GM06990 (cell line): ENCODE results near the gene NUP98.
"Not testable (repeated sequence)": the region's sequence is repeated elsewhere in the genome, so short reads cannot be mapped to it uniquely, and the experiment has no call there.

ENCODE experiments used
- DNase-seq: peaks from one replicate; pipeline ENCODE4 v3.0.0-alpha.2; 2011; ENCODE audit not compliant: insufficient read length; ENCODE audit errors: extremely low read depth
- H3K27me3 ChIP-seq: replicated peaks from 2 replicates; pipeline ENCODE4 v1.6.0; 2011; ENCODE audit warnings: low read length; ENCODE audit not compliant: control insufficient read depth, insufficient read depth
- H3K36me3 ChIP-seq: 2 replicates; pipeline ENCODE4 v1.5.1; 2011; ENCODE audit warnings: low read length; ENCODE audit not compliant: control insufficient read depth, insufficient read depth
- H3K4me3 ChIP-seq: replicated peaks from 2 replicates; pipeline ENCODE4 v1.5.1; 2011; ENCODE audit warnings: low read depth, mild to moderate bottlenecking, control low read depth, low read length
- TF ChIP-seq, protein P1 (sequence below): IDR thresholded peaks from 2 replicates; pipeline ENCODE4 v1.5.1; 2011; ENCODE audit warnings: low read length, control low read depth, mild to moderate bottlenecking, inconsistent platforms; ENCODE audit not compliant: insufficient read depth, poor library complexity, severe bottlenecking

The NUP98 gene

DNA sequence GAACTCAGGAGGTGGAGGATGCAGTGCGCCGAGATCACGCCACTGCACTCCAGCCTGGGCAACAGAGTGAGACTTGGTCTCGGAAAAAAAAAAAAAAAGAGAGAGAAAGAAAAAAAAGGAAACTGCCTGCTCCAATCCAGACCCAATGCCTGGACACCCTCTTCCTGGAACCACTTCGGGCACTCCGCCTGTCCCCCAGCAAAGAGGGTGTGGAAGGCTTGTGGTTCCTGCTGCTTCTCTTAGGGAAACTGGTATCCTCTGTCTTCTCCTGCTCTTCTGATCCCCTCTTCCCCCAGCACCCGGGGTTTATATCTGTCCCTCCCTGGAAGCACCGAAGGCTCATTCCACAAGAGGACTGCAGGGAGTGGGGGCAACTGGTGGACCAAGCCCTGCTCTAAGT, 139.1 kb downstream of the NUP98 start:
- H3K4me3 ChIP-seq: no peak overlapping the region
- no peaks in the 10 kb centered on the region for H3K36me3 ChIP-seq
- DNase-seq: no peak
- H3K27me3 ChIP-seq: no peaks in the 10 kb centered on the region; the same call in 1 of the 2 replicates
- TF ChIP-seq, protein P1, sequence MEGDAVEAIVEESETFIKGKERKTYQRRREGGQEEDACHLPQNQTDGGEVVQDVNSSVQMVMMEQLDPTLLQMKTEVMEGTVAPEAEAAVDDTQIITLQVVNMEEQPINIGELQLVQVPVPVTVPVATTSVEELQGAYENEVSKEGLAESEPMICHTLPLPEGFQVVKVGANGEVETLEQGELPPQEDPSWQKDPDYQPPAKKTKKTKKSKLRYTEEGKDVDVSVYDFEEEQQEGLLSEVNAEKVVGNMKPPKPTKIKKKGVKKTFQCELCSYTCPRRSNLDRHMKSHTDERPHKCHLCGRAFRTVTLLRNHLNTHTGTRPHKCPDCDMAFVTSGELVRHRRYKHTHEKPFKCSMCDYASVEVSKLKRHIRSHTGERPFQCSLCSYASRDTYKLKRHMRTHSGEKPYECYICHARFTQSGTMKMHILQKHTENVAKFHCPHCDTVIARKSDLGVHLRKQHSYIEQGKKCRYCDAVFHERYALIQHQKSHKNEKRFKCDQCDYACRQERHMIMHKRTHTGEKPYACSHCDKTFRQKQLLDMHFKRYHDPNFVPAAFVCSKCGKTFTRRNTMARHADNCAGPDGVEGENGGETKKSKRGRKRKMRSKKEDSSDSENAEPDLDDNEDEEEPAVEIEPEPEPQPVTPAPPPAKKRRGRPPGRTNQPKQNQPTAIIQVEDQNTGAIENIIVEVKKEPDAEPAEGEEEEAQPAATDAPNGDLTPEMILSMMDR: no peak

DNA sequence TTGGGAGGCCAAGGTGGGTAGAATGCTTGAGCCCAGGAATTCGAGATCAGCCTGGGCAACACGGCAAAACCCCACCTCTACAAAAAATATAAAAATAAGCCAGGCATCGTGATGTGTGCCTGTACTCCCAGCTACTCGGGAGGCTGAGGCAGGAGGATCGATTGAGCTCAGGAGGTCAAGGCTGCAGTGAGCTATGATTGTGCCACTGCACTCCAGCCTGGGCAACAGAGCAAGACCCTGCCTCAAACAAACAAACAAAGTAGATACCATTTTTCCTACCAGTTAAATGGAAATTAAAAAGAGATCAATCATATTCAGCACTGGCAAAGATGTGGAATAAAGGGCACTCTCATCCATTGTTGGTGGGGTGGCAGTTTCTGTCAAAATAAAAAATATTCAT, 140.0 kb downstream of the NUP98 start:
- DNase-seq, H3K36me3 ChIP-seq, H3K4me3 ChIP-seq, H3K27me3 ChIP-seq: not testable (repeated sequence)

- no peak for DNase-seq
- TF ChIP-seq, protein P1: no peak
- Histone ChIP-seq H3K4me3 (no peak overlapping the region), H3K27me3 (no peaks in the 10 kb centered on the region; the same call in 1 of the 2 replicates), H3K36me3 (no peaks in the 10 kb centered on the region)
Measured at GRCh38 chr11:3655547-3655946, 141.8 kb downstream of the NUP98 start.

- DNase-seq, H3K36me3 ChIP-seq, H3K4me3 ChIP-seq, H3K27me3 ChIP-seq: not testable (repeated sequence)
Measured at GRCh38 chr11:3652514-3652913, 144.8 kb downstream of the NUP98 start.

DNA sequence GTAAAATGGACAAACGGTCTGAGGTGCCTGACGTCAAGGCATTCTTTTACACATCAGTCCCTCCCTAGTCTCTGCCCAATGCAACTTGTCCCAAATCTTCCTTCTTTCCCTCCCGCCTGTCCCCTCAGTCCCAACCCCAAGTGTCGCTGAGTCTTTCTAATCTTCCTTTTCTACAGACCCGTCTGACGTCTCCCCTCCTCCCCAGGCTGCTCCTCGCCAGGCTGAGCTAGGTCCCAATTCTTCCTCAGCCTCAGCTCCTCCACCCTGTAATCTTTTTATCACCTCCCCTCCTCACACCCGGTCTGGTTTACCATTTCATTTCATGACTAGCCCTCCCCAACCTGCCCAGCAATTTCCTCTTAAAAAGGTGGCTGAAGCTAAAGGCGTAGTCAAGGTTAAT, 148.0 kb downstream of the NUP98 start:
- not testable (repeated sequence) for DNase-seq, H3K4me3 ChIP-seq, H3K36me3 ChIP-seq, H3K27me3 ChIP-seq

GRCh38 chr11:3648843-3649242, 148.5 kb downstream of the NUP98 start:
- not testable (repeated sequence) for H3K4me3 ChIP-seq, H3K36me3 ChIP-seq, H3K27me3 ChIP-seq, DNase-seq

DNA sequence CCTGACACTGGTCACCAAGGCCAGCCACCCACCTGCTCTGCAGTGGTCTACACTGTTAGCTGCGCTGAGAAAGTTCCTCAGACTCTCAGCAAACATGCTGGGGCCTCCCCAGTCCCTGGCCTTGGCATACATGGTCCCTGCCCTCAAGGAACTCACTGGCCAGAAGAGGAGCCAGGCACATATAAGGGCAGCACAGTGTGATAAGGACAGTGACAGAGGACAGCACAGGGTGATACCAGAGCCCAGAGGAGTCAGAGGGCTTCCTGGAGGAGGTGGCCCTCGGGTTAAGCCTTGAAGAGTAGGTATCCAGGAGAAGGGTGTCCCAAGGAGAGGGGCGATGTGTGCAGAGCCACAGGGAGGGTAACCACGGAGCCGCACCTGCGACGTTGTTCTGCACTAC, 151.8 kb downstream of the NUP98 start:
- Histone ChIP-seq H3K36me3 (no peaks in the 10 kb centered on the region), H3K4me3 (no peak overlapping the region), H3K27me3 (no peaks in the 10 kb centered on the region)
- TF ChIP-seq, protein P1: no peak
- DNase-seq: no peak

- DNase-seq: no peak
- Histone ChIP-seq H3K4me3 (no peak within 1 kb of the TSS), H3K36me3 (no peaks in the 10 kb centered on the region), H3K27me3 (no peaks in the 10 kb centered on the region)
- TF ChIP-seq, protein P1: no peak
Measured at GRCh38 chr11:3644817-3645235, 152.5 kb downstream of the NUP98 start, which contains the start of gene ART1. Gene ART1 (plus strand): TSS chr11:3645128. CDS start chr11:3659214, 14,086 bp downstream.

- H3K27me3 ChIP-seq, H3K4me3 ChIP-seq, DNase-seq, H3K36me3 ChIP-seq: not testable (repeated sequence)
Measured at GRCh38 chr11:3643102-3643546, 154.2 kb downstream of the NUP98 start.
